HCT116 (cell line): ENCODE results near the gene KRTAP10-11. TPM values are rescaled to one million over a fixed set of nuclear protein-coding genes. Genes with fewer than 3 reads are reported as not detected.

ENCODE experiments used
- total RNA-seq: library from RNA; stranded (reverse); gene quantifications from one replicate; pipeline ENCODE4 v1.2.1, GENCODE V29; 2021; ENCODE audit not compliant: unreplicated experiment

KRTAP10-11 gene
- total RNA-seq, 1 experiment from 2014 or later = not detected

Other genes starting within 250 kb of the KRTAP10-11 start
- gene LRRC3, start 190.9 kb upstream of the KRTAP10-11 start, total RNA-seq = 7.5 TPM
- gene KRTAP10-1, start 106.2 kb upstream of the KRTAP10-11 start, total RNA-seq = not detected
- not detected for gene KRTAP10-2, start 94.9 kb upstream of the KRTAP10-11 start, total RNA-seq
- gene KRTAP10-3, start 87.6 kb upstream of the KRTAP10-11 start, total RNA-seq = not detected
- gene KRTAP10-4, start 72.7 kb upstream of the KRTAP10-11 start, total RNA-seq = not detected
- not detected for gene KRTAP10-5, start 65.8 kb upstream of the KRTAP10-11 start, total RNA-seq
- not detected for gene KRTAP10-6, start 53.9 kb upstream of the KRTAP10-11 start, total RNA-seq
- not detected for gene KRTAP10-7, start 45.8 kb upstream of the KRTAP10-11 start, total RNA-seq
- not detected for gene KRTAP10-8, start 34.3 kb upstream of the KRTAP10-11 start, total RNA-seq
- gene KRTAP10-9, start 19.3 kb upstream of the KRTAP10-11 start, total RNA-seq = not detected
- gene KRTAP10-10, start 9.1 kb upstream of the KRTAP10-11 start, total RNA-seq = not detected
- not detected for gene KRTAP12-4, start 8.2 kb downstream of the KRTAP10-11 start, total RNA-seq
- gene KRTAP12-3, start 11.5 kb downstream of the KRTAP10-11 start, total RNA-seq = not detected
- not detected for gene KRTAP12-2, start 20.5 kb downstream of the KRTAP10-11 start, total RNA-seq
- not detected for gene KRTAP12-1, start 35.7 kb downstream of the KRTAP10-11 start, total RNA-seq
- not detected for gene KRTAP10-12, start 50.8 kb downstream of the KRTAP10-11 start, total RNA-seq
- not detected for gene TSPEAR, start 65.2 kb downstream of the KRTAP10-11 start, total RNA-seq
- gene UBE2G2, start 155.4 kb downstream of the KRTAP10-11 start, total RNA-seq = 86.5 TPM
- 31.5 TPM for gene SUMO3, start 171.6 kb downstream of the KRTAP10-11 start, total RNA-seq
- 83.4 TPM for gene PTTG1IP, start 227.3 kb downstream of the KRTAP10-11 start, total RNA-seq